HG03097 (cell line): ENCODE measurements around the gene ZNF208.
"Not testable (repeated sequence)": the region's sequence is repeated elsewhere in the genome, so short reads cannot be mapped to it uniquely, and the experiment has no call there.

ENCODE experiments used
- ATAC-seq: cut with Tn5 transposase; IDR thresholded peaks from one replicate; pipeline ENCODE4 v1.9.1; 2021; ENCODE audit not compliant: unreplicated experiment, low FRiP score

Gene ZNF208

GRCh38 chr19:22010437-22011143 is at the start of gene ZNF208:
Gene ZNF208, minus strand, starts transcription at chr19:22010943. Its CDS starts 149 bp downstream, at chr19:22010794.
- ATAC-seq, result not testable (repeated sequence)

GRCh38 chr19:22052644-22053013 is 41.9 kb upstream of the ZNF208 start:
- ATAC-seq, result peak; percentile 28

GRCh38 chr19:22041151-22041550 is 30.4 kb upstream of the ZNF208 start:
- not testable (repeated sequence) for ATAC-seq

- ATAC-seq, result no peak
Measured at GRCh38 chr19:22030680-22031079, 19.9 kb upstream of the ZNF208 start.

GRCh38 chr19:22026687-22027086 is 15.9 kb upstream of the ZNF208 start:
- no peak for ATAC-seq

GRCh38 chr19:22025539-22025938 is 14.8 kb upstream of the ZNF208 start:
- ATAC-seq, result not testable (repeated sequence)

GRCh38 chr19:21970466-21970865 is 40.3 kb downstream of the ZNF208 start:
- no peak for ATAC-seq

DNA sequence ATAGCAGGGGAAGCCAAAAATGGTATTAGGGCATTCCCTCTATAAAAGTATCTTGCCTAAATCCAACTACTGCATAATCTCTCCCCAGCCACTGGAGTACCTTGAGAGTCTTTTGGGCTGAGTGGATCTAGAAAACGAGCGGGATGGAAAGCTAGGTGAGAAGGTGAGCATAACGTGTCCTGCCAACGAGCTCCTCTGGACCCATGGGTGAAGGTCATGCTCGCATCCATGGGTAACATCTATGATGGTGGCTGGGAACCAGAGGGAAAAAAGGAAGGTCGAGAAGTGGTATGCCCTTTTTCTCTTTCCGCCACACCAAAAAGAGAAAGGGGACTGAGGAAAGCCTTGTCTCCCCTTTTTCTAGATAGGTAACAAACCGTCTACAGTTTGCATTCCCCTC is 63.0 kb downstream of the ZNF208 start:
- ATAC-seq, result no peak

DNA sequence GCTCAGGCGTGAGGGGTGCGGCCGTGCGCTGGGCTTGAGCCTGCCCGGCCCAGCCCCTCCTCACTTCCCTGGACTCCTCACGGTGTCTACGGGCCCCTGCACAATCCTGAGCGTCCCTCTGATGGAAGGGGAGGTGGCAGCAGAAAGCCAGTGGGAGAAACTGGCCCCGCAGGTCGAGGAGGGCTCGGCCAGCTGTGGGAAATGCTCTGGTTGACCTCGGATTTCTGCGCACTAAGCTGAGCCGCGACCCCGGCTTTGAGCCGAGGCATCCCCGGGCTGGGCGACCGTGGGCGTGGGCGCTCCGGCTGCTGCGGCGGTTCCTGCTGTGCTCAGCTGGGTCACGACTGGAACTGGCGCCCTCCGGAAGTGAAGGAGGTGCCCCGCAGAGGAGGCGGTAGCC is 70.1 kb downstream of the ZNF208 start:
- ATAC-seq, result no peak

GRCh38 chr19:21934593-21934992 is 76.2 kb downstream of the ZNF208 start:
- ATAC-seq, result no peak

- no peak for ATAC-seq
Measured at GRCh38 chr19:21934131-21934530, 76.6 kb downstream of the ZNF208 start.

DNA sequence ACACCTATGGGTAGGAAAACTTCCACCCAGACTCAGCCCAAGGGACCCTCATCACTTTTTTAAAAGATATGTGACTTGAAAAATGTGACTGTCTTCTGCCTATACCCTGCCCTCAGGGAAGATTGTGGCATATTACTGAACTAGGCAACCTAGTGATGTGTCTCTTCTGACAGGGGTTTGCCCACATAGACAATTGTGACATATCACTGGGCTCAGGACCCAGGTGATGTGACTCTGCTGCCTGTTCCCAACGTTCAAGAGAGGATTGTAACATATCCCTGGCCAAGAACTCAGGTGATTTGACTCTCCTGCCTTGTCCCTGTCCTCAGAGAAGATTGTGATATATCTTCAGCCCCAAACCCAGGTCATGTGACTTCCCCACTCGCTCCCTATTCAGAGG is 88.5 kb downstream of the ZNF208 start:
- no peak for ATAC-seq

DNA sequence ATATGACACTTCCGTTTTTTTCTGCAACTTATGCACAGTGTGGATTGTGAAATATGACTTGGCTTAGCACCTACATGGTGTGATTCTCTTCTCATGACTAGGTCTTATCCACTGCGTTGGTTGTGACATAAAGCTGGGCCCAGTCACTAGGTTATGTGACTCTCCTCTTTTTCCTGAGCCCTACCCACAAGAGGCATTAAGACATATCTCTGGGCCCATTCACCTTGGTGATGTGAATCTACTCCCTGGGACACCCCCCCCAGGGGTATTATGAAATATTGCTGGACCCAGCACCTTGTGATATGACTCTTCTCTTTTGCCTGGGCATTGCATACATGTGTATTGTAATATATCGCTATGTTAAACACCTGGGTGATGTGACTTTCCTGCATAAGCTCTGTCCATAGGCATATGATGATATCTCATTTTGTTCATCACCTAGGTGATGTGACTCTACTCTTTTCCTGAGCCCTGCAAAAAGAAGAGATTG is 89.0 kb downstream of the ZNF208 start:
- ATAC-seq, result no peak

DNA sequence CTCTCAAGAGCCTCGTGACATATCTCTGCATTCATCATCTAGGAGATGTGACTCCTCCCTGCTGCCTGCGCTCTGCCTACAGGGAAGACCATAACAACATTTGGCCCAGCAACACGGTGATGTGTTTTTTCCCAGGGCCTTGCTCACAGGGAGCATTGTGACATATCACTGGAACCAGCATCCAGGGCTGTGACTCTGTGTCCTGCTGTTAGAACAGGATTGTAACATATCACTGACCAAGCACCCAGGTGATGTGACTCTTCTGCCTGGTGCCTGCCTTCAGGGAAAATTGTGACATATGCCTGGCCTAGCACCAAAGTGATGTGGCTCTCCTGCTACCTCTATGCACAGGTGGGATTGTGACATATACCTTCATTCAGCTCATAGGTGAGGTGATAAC is 95.3 kb downstream of the ZNF208 start:
- ATAC-seq, result no peak

GRCh38 chr19:21912654-21913053 is 98.1 kb downstream of the ZNF208 start:
- no peak for ATAC-seq

DNA sequence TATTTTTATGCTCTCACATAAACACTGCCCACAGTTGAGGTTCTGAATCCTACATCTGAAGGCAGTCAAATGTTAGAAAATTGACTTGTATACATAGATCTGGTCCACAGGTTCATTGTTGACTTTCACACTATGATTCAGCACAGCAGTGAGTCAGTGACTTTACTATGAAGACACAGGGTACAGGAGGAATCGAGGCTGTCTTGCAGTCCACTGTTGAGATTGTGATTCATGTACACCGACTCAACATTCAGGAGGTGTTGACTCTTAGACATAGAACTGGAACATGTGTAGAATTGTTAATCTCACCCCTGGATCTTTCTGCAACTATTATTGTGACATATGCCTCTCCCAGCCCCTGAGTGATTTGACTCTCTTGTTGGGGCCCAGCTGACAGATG is 100.4 kb downstream of the ZNF208 start:
- ATAC-seq, result no peak

DNA sequence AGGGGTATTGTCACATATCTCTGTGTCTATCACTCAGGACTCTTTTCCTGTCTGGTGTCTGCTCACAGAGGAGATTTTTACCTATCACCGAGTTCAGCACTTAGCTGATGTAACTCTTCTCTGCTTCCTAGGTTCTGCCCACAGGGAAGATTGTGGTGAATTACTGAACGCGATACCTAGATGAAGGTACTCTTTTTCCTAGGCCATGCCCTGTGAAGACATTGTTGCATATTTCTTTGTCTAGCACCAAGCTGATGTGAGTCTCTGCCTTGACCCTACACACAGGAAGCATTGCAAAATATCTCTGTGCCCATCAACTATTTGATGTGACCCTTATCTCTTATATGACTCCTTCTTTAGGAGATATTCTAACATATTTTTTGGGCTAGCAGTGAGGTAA is 102.7 kb downstream of the ZNF208 start:
- no peak for ATAC-seq

DNA sequence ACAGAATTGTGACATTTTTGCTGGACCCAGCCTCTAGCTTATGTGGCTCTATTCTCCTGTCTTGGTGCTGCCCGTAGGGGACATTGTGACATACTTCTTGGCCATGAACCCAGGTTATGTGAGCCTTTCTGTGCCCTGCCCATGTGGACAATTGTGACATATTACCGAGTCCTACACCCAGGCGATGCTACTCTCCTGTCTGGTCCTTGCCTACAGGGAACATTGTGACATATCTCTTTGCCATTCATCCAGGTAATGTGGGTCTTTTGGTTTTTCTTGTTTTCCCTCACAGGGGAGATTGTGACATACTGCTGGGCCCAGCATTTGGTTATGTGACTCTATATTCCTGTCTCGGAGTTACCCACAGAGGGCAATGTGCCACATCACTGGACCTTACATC is 103.2 kb downstream of the ZNF208 start:
- ATAC-seq, result no peak

DNA sequence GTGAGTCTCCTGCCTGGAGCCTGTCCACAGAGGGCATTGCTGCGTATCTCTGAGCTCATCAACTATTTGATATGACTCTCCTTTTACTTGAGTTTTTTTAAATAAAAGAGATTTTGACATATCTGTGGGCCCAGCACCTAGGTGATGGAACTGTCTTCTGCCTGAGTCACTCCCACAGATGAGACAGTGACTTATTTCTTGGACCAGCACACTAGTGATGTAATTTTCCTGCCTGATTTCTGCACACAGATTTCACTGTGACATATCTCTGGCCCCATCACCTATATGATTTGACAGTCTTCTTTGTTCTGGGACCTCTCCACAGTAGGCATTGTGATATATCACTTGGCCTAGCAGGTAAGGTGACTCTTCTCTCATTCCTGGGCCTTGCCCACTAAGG is 108.2 kb downstream of the ZNF208 start:
- ATAC-seq, result no peak

- ATAC-seq, result no peak
Measured at GRCh38 chr19:21901861-21902260, 108.9 kb downstream of the ZNF208 start.

DNA sequence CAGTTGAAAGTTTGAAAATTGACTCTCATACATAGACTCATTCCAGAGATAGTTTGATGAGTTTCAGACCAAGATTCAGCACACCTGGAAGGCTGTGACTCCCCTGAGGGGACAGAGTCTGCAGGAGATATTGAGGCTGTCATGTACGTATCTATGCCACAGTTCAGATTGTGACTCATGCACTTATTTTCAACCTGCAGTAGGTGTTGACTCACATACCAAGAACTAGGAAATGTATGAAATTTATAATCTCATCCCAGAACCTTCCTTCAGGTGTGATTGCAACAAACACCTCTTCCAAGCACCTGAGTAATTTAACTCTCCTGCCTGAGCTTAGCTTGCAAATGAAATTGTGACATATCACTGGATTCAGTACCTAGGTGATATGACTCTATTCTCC is 110.3 kb downstream of the ZNF208 start:
- ATAC-seq, result no peak

- no peak for ATAC-seq
Measured at GRCh38 chr19:21891086-21891485, 119.7 kb downstream of the ZNF208 start.

- ATAC-seq, result not testable (repeated sequence)
Measured at GRCh38 chr19:21890017-21890416, 120.7 kb downstream of the ZNF208 start.
